NCI-H2196 treated with DMSO at 0.1 percent for 48 hours (cell line): ENCODE measurements around the gene CNDP1.
"Not testable (repeated sequence)": the region's sequence is repeated elsewhere in the genome, so short reads cannot be mapped to it uniquely, and the experiment has no call there.

ENCODE experiments used
- DNase-seq: peaks from one replicate; lab custom pipeline; 2025; ENCODE audit not compliant: unreplicated experiment; lab: John Stamatoyannopoulos, UW

CNDP1 gene

GRCh38 chr18:74544898-74545297 is 10.6 kb downstream of the CNDP1 start:
- DNase-seq: no peak

- DNase-seq: no peak
Observed at GRCh38 chr18:74546007-74546406, 11.7 kb downstream of the CNDP1 start.

GRCh38 chr18:74546751-74547530 is 12.6 kb downstream of the CNDP1 start:
- DNase-seq: no peak

- no peak for DNase-seq
Observed at GRCh38 chr18:74547860-74548259, 13.6 kb downstream of the CNDP1 start.

GRCh38 chr18:74549591-74550104 is 15.3 kb downstream of the CNDP1 start:
- no peak for DNase-seq

GRCh38 chr18:74550886-74551285 is 16.6 kb downstream of the CNDP1 start:
- DNase-seq: no peak

GRCh38 chr18:74551452-74551851 is 17.2 kb downstream of the CNDP1 start:
- DNase-seq: no peak

GRCh38 chr18:74551936-74552555 is 17.7 kb downstream of the CNDP1 start:
- DNase-seq: peak; percentile 34

GRCh38 chr18:74556126-74556525 is 21.8 kb downstream of the CNDP1 start:
- no peak for DNase-seq

GRCh38 chr18:74558096-74558495 is 23.8 kb downstream of the CNDP1 start:
- no peak for DNase-seq

- no peak for DNase-seq
Observed at GRCh38 chr18:74562131-74562730, 27.9 kb downstream of the CNDP1 start.

- no peak for DNase-seq
Observed at GRCh38 chr18:74562775-74563174, 28.5 kb downstream of the CNDP1 start.

- DNase-seq: no peak
Observed at GRCh38 chr18:74563999-74564398, 29.7 kb downstream of the CNDP1 start.

- DNase-seq: not testable (repeated sequence)
Observed at GRCh38 chr18:74565164-74565563, 30.9 kb downstream of the CNDP1 start.

GRCh38 chr18:74565993-74566392 is 31.7 kb downstream of the CNDP1 start:
- not testable (repeated sequence) for DNase-seq

- DNase-seq: no peak
Observed at GRCh38 chr18:74567822-74568221, 33.5 kb downstream of the CNDP1 start.

GRCh38 chr18:74569401-74569800 is 35.1 kb downstream of the CNDP1 start:
- DNase-seq: no peak

- DNase-seq: no peak
Observed at GRCh38 chr18:74570266-74570665, 36.0 kb downstream of the CNDP1 start.

- DNase-seq: no peak
Observed at GRCh38 chr18:74571895-74572680, 37.8 kb downstream of the CNDP1 start.

- DNase-seq: no peak
Observed at GRCh38 chr18:74573053-74573452, 38.8 kb downstream of the CNDP1 start.

GRCh38 chr18:74574916-74575315 is 40.6 kb downstream of the CNDP1 start:
- DNase-seq: no peak
